ENCODE measurements around the gene PAQR5.

The PAQR5 gene

GRCh38 chr15:69391046-69391757, 92.5 kb downstream of the PAQR5 start:
- Mint-ChIP-seq H3K27me3 (peaks cover 9% of the 10 kb centered on the region), H3K36me3 (ENCODE audit: low read depth) (no peaks in the 10 kb centered on the region), H3K27ac (no peak overlapping the region), H3K4me1 (ENCODE audit: low read depth) (peaks cover 17% of the 10 kb centered on the region), H3K9me3 (no peaks in the 10 kb centered on the region), H3K4me3 (no peak overlapping the region)
- intact Hi-C loops (cut with micrococcal nuclease) = no loop called here

- Mint-ChIP-seq H3K27me3 (peaks cover 9% of the 10 kb centered on the region), H3K27ac (no peak overlapping the region)
- intact Hi-C loops (cut with micrococcal nuclease) = no loop called here
Observed at GRCh38 chr15:69392352-69392751, 93.6 kb downstream of the PAQR5 start.

GRCh38 chr15:69393831-69394491, 95.2 kb downstream of the PAQR5 start:
- Mint-ChIP-seq H3K27ac (no peak overlapping the region), H3K4me1 (ENCODE audit: low read depth) (peaks cover 22% of the 10 kb centered on the region), H3K36me3 (ENCODE audit: low read depth) (no peaks in the 10 kb centered on the region), H3K4me3 (no peak overlapping the region), H3K9me3 (no peaks in the 10 kb centered on the region), H3K27me3 (peaks cover 9% of the 10 kb centered on the region)
- intact Hi-C loops (cut with micrococcal nuclease) = loop anchor here (1.0 kb wide), 1 partner anchor 335 kb away; no protein-coding TSS in a partner anchor

More at GRCh38 chr15:69392352-69392751, 93.6 kb downstream of the PAQR5 start:
- Mint-ChIP-seq H3K9me3 (no peaks in the 10 kb centered on the region), H3K4me3 (no peak overlapping the region), H3K4me1 (ENCODE audit: low read depth) (peaks cover 17% of the 10 kb centered on the region), H3K36me3 (ENCODE audit: low read depth) (no peaks in the 10 kb centered on the region)

- Mint-ChIP-seq H3K4me1 (ENCODE audit: low read depth) (peaks cover 22% of the 10 kb centered on the region), H3K36me3 (ENCODE audit: low read depth) (no peaks in the 10 kb centered on the region), H3K9me3 (no peaks in the 10 kb centered on the region), H3K27me3 (peaks cover 9% of the 10 kb centered on the region), H3K4me3 (no peak overlapping the region), H3K27ac (no peak overlapping the region)
- intact Hi-C loops (cut with micrococcal nuclease) = loop anchor here (1.0 kb wide), 1 partner anchor 335 kb away; no protein-coding TSS in a partner anchor
Observed at GRCh38 chr15:69394556-69395282, 96.0 kb downstream of the PAQR5 start.

GRCh38 chr15:69395460-69395859, 96.7 kb downstream of the PAQR5 start:
- H3K36me3 Mint-ChIP-seq (ENCODE audit: low read depth) = no peaks in the 10 kb centered on the region
- no peaks in the 10 kb centered on the region for H3K9me3 Mint-ChIP-seq
- intact Hi-C loops (cut with micrococcal nuclease) = no loop called here
- H3K27me3 Mint-ChIP-seq = peaks cover 9% of the 10 kb centered on the region
- no peak overlapping the region for H3K27ac Mint-ChIP-seq
- H3K4me1 Mint-ChIP-seq (ENCODE audit: low read depth) = peaks cover 22% of the 10 kb centered on the region
- H3K4me3 Mint-ChIP-seq = no peak overlapping the region

- Mint-ChIP-seq H3K27me3 (peaks cover 9% of the 10 kb centered on the region), H3K4me3 (no peak overlapping the region), H3K27ac (no peak overlapping the region), H3K36me3 (ENCODE audit: low read depth) (no peaks in the 10 kb centered on the region), H3K9me3 (no peaks in the 10 kb centered on the region), H3K4me1 (ENCODE audit: low read depth) (peaks cover 22% of the 10 kb centered on the region)
- intact Hi-C loops (cut with micrococcal nuclease) = no loop called here
Observed at GRCh38 chr15:69395991-69396390, 97.3 kb downstream of the PAQR5 start.

- H3K27ac Mint-ChIP-seq = no peak overlapping the region
- peaks cover 16% of the 10 kb centered on the region for H3K4me1 Mint-ChIP-seq (ENCODE audit: low read depth)
- no peaks in the 10 kb centered on the region for H3K36me3 Mint-ChIP-seq (ENCODE audit: low read depth)
- H3K27me3 Mint-ChIP-seq = peaks cover 8% of the 10 kb centered on the region
- no peaks in the 10 kb centered on the region for H3K9me3 Mint-ChIP-seq
- intact Hi-C loops (cut with micrococcal nuclease) = no loop called here
- no peak overlapping the region for H3K4me3 Mint-ChIP-seq
Observed at GRCh38 chr15:69398491-69398891, 99.8 kb downstream of the PAQR5 start.

- peaks cover under 1% of the 10 kb centered on the region for H3K27me3 Mint-ChIP-seq
- peaks cover 5% of the 10 kb centered on the region for H3K4me1 Mint-ChIP-seq (ENCODE audit: low read depth)
- intact Hi-C loops (cut with micrococcal nuclease) = no loop called here
- H3K27ac Mint-ChIP-seq = no peak overlapping the region
- H3K36me3 Mint-ChIP-seq (ENCODE audit: low read depth) = no peaks in the 10 kb centered on the region
- H3K9me3 Mint-ChIP-seq = no peaks in the 10 kb centered on the region
- no peak overlapping the region for H3K4me3 Mint-ChIP-seq
Observed at GRCh38 chr15:69400850-69401249, 102.1 kb downstream of the PAQR5 start.

GRCh38 chr15:69402816-69403215, 104.1 kb downstream of the PAQR5 start:
- Mint-ChIP-seq H3K36me3 (ENCODE audit: low read depth) (no peaks in the 10 kb centered on the region), H3K27ac (no peak overlapping the region), H3K9me3 (no peaks in the 10 kb centered on the region), H3K4me1 (ENCODE audit: low read depth) (peaks cover 5% of the 10 kb centered on the region), H3K27me3 (no peaks in the 10 kb centered on the region), H3K4me3 (no peak overlapping the region)
- intact Hi-C loops (cut with micrococcal nuclease) = no loop called here

GRCh38 chr15:69403594-69403993, 104.9 kb downstream of the PAQR5 start:
- Mint-ChIP-seq H3K9me3 (no peaks in the 10 kb centered on the region), H3K36me3 (ENCODE audit: low read depth) (no peaks in the 10 kb centered on the region), H3K27ac (no peak overlapping the region), H3K4me3 (no peak overlapping the region), H3K4me1 (ENCODE audit: low read depth) (peaks cover 2% of the 10 kb centered on the region), H3K27me3 (no peaks in the 10 kb centered on the region)
- intact Hi-C loops (cut with micrococcal nuclease) = no loop called here

GRCh38 chr15:69405110-69405509, 106.4 kb downstream of the PAQR5 start:
- Mint-ChIP-seq H3K27me3 (no peaks in the 10 kb centered on the region), H3K9me3 (no peaks in the 10 kb centered on the region), H3K27ac (no peak overlapping the region), H3K4me3 (no peak overlapping the region), H3K4me1 (ENCODE audit: low read depth) (no peaks in the 10 kb centered on the region), H3K36me3 (ENCODE audit: low read depth) (no peaks in the 10 kb centered on the region)
- intact Hi-C loops (cut with micrococcal nuclease) = no loop called here

- H3K27ac Mint-ChIP-seq = no peak overlapping the region
- no peak overlapping the region for H3K4me3 Mint-ChIP-seq
- no peaks in the 10 kb centered on the region for H3K9me3 Mint-ChIP-seq
- H3K4me1 Mint-ChIP-seq (ENCODE audit: low read depth) = no peaks in the 10 kb centered on the region
- H3K36me3 Mint-ChIP-seq (ENCODE audit: low read depth) = no peaks in the 10 kb centered on the region
- intact Hi-C loops (cut with micrococcal nuclease) = loop anchor here (2.0 kb wide), 1 partner anchor 47 kb away; no protein-coding TSS in a partner anchor
- no peaks in the 10 kb centered on the region for H3K27me3 Mint-ChIP-seq
Observed at GRCh38 chr15:69407719-69408400, 109.1 kb downstream of the PAQR5 start.

GRCh38 chr15:69408841-69409240, 110.1 kb downstream of the PAQR5 start:
- Mint-ChIP-seq H3K4me1 (ENCODE audit: low read depth) (peaks cover 3% of the 10 kb centered on the region), H3K36me3 (ENCODE audit: low read depth) (no peaks in the 10 kb centered on the region)

More at GRCh38 chr15:69408841-69409240, 110.1 kb downstream of the PAQR5 start:
- H3K4me3 Mint-ChIP-seq = no peak overlapping the region
- no peaks in the 10 kb centered on the region for H3K9me3 Mint-ChIP-seq
- no peak overlapping the region for H3K27ac Mint-ChIP-seq
- H3K27me3 Mint-ChIP-seq = no peaks in the 10 kb centered on the region
- intact Hi-C loops (cut with micrococcal nuclease) = loop anchor here (2.0 kb wide), 1 partner anchor 46 kb away; no protein-coding TSS in a partner anchor
